Astrocyte (in vitro differentiated cells and primary cell): ENCODE measurements around the gene RNF111. TPM values are rescaled to one million over a fixed set of nuclear protein-coding genes. Genes with fewer than 3 reads are reported as not detected.

Experiments used
- DNase-seq: peaks from one replicate; pipeline ENCODE4 v3.0.0-alpha.2; 2010; ENCODE audit warnings: low read depth
- FAIRE-seq: peaks from 2 replicates; lab custom pipeline; 2011; peaks lifted over from hg19 to GRCh38; lab: Jason Lieb, UNC
- H2AFZ ChIP-seq: 2 replicates; pipeline ENCODE4 v1.6.0; 2012; ENCODE audit warnings: low read depth, low read length, inconsistent platforms
- H3K27ac ChIP-seq: 2 replicates; pipeline ENCODE4 v1.5.1; 2011; ENCODE audit warnings: low read depth, low read length, inconsistent platforms
- H3K27me3 ChIP-seq: 2 replicates; pipeline ENCODE4 v1.6.0; 2011; ENCODE audit warnings: low read length, inconsistent platforms; ENCODE audit not compliant: insufficient read depth
- H3K36me3 ChIP-seq: 2 replicates; pipeline ENCODE4 v1.5.1; 2011; ENCODE audit warnings: low read length, inconsistent platforms; ENCODE audit not compliant: insufficient read depth
- H3K4me1 ChIP-seq: 2 replicates; pipeline ENCODE4 v1.5.1; 2011; ENCODE audit warnings: low read length, inconsistent platforms; ENCODE audit not compliant: insufficient read depth
- H3K4me2 ChIP-seq: 2 replicates; pipeline ENCODE4 v1.6.0; 2012; ENCODE audit warnings: low read length, inconsistent platforms
- H3K4me3 ChIP-seq: 2 replicates; pipeline ENCODE4 v1.5.1; 2011; ENCODE audit warnings: low read depth, mild to moderate bottlenecking, low read length, inconsistent platforms; ENCODE audit not compliant: insufficient read depth
- H3K79me2 ChIP-seq: 2 replicates; pipeline ENCODE4 v1.6.0; 2012; ENCODE audit warnings: mild to moderate bottlenecking, low read length, inconsistent platforms; ENCODE audit not compliant: insufficient read depth
- H3K9ac ChIP-seq: 2 replicates; pipeline ENCODE4 v1.6.0; 2012; ENCODE audit warnings: mild to moderate bottlenecking, low read length, inconsistent platforms
- H3K9me3 ChIP-seq: 2 replicates; pipeline ENCODE4 v1.5.1; 2012; ENCODE audit warnings: low read depth, mild to moderate bottlenecking, low read length, inconsistent platforms; ENCODE audit not compliant: insufficient read depth
- H4K20me1 ChIP-seq: 2 replicates; pipeline ENCODE4 v1.6.0; 2012; ENCODE audit warnings: low read length, inconsistent platforms; ENCODE audit not compliant: insufficient read depth
- H3K27ac Mint-ChIP-seq: one replicate; pipeline ENCODE4 v1.8.0; 2021; ENCODE audit warnings: mild to moderate bottlenecking, mixed read lengths; ENCODE audit not compliant: unreplicated experiment
- H3K27me3 Mint-ChIP-seq: one replicate; pipeline ENCODE4 v1.8.0; 2021; ENCODE audit warnings: low read depth, mixed read lengths; ENCODE audit not compliant: unreplicated experiment
- H3K36me3 Mint-ChIP-seq: one replicate; pipeline ENCODE4 v1.8.0; 2021; ENCODE audit warnings: low read depth, mixed read lengths; ENCODE audit not compliant: unreplicated experiment
- H3K4me1 Mint-ChIP-seq: one replicate; pipeline ENCODE4 v1.8.0; 2021; ENCODE audit warnings: low read depth, mixed read lengths; ENCODE audit not compliant: unreplicated experiment
- H3K4me3 Mint-ChIP-seq: one replicate; pipeline ENCODE4 v1.8.0; 2021; ENCODE audit warnings: mild to moderate bottlenecking, moderate library complexity, mixed read lengths; ENCODE audit not compliant: unreplicated experiment
- H3K9me3 Mint-ChIP-seq: one replicate; pipeline ENCODE4 v1.8.0; 2021; ENCODE audit warnings: mild to moderate bottlenecking, mixed read lengths; ENCODE audit not compliant: unreplicated experiment
- CTCF ChIP-seq: IDR thresholded peaks from 2 replicates; pipeline ENCODE4 v1.5.1; 2011; ENCODE audit warnings: low read depth, mild to moderate bottlenecking, inconsistent platforms, low read length, moderate library complexity; ENCODE audit not compliant: insufficient read depth
- EZH2 ChIP-seq: IDR thresholded peaks from 2 replicates; pipeline ENCODE4 v1.6.1; 2012; ENCODE audit warnings: mild to moderate bottlenecking, low read length, inconsistent platforms; ENCODE audit not compliant: insufficient read depth
- total RNA-seq: library from RNA; stranded (reverse); gene quantifications from 2 replicates; pipeline ENCODE4 v1.2.1, GENCODE V29; 2021

RNF111 gene
- total RNA-seq, 1 donor from 2014 or later, result 44.1 TPM

- Histone ChIP-seq H3K4me1 (no peaks in the 10 kb centered on the region), H3K4me3 (no peak overlapping the region), H3K27me3 (no peaks in the 10 kb centered on the region), H4K20me1 (peaks cover 31% of the 10 kb centered on the region), H2AFZ (no peak overlapping the region), H3K4me2 (no peak overlapping the region), H3K79me2 (peaks cover 29% of the 10 kb centered on the region), H3K9ac (no peak overlapping the region), H3K9me3 (no peaks in the 10 kb centered on the region), H3K36me3 (peaks cover 11% of the 10 kb centered on the region), H3K27ac (no peak overlapping the region)
- H3K27me3 Mint-ChIP-seq, result no peaks in the 10 kb centered on the region
- H3K4me3 Mint-ChIP-seq, result no peak overlapping the region
- no peaks in the 10 kb centered on the region for H3K36me3 Mint-ChIP-seq
- H3K9me3 Mint-ChIP-seq, result no peaks in the 10 kb centered on the region
- no peak for TF ChIP-seq EZH2
- no peak overlapping the region for H3K27ac Mint-ChIP-seq
- DNase-seq (no peak), FAIRE-seq (no peak)
- H3K4me1 Mint-ChIP-seq, result no peaks in the 10 kb centered on the region
These were observed 64.7 kb downstream of the RNF111 start for GRCh38 chr15:59051873-59052861.

- Mint-ChIP-seq H3K4me1 (no peaks in the 10 kb centered on the region), H3K36me3 (no peaks in the 10 kb centered on the region), H3K27me3 (no peaks in the 10 kb centered on the region), H3K4me3 (no peak overlapping the region), H3K9me3 (no peaks in the 10 kb centered on the region), H3K27ac (no peak overlapping the region)
- H3K4me2 ChIP-seq, result no peak overlapping the region
- no peaks in the 10 kb centered on the region for H3K27me3 ChIP-seq
- TF ChIP-seq EZH2 (no peak), CTCF (no peak)
- H3K4me3 ChIP-seq, result no peak overlapping the region
- no peak overlapping the region for H3K9ac ChIP-seq
- no peaks in the 10 kb centered on the region for H3K9me3 ChIP-seq
- FAIRE-seq (no peak), DNase-seq (no peak)
- peaks cover 12% of the 10 kb centered on the region for H3K36me3 ChIP-seq
- no peak overlapping the region for H2AFZ ChIP-seq
- H3K27ac ChIP-seq, result no peak overlapping the region
- H3K4me1 ChIP-seq, result no peaks in the 10 kb centered on the region
- peaks cover 24% of the 10 kb centered on the region for H4K20me1 ChIP-seq
- H3K79me2 ChIP-seq, result peaks cover 24% of the 10 kb centered on the region
These were observed 65.5 kb downstream of the RNF111 start for GRCh38 chr15:59052915-59053407.

DNA sequence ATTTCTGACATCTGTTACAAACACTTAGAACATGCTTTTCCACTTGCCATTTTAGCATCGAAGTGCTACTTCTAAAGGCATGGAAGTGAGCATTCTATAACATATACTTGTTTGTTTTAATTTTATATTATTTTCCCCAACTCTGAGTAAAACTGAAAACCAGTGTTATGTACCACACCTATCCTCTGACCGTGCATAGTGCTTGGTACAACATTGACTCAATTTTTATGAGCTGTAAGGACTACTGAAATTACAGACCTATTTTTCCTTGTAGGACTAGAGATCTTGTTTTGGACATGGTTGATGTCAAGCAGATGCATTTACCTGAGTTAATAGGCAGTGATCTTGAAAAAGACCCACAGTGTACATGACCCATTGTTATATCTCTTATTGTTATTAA is 66.0 kb downstream of the RNF111 start:
- Histone ChIP-seq H3K27me3 (no peaks in the 10 kb centered on the region), H3K9ac (no peak overlapping the region), H3K9me3 (no peaks in the 10 kb centered on the region), H2AFZ (no peak overlapping the region), H3K36me3 (peaks cover 16% of the 10 kb centered on the region), H3K4me1 (no peaks in the 10 kb centered on the region), H3K4me3 (no peak overlapping the region), H4K20me1 (peaks cover 19% of the 10 kb centered on the region), H3K4me2 (no peak overlapping the region), H3K27ac (no peak overlapping the region), H3K79me2 (peaks cover 20% of the 10 kb centered on the region)
- Mint-ChIP-seq H3K27ac (no peak overlapping the region), H3K27me3 (no peaks in the 10 kb centered on the region), H3K4me1 (no peaks in the 10 kb centered on the region), H3K9me3 (no peaks in the 10 kb centered on the region), H3K4me3 (no peak overlapping the region), H3K36me3 (no peaks in the 10 kb centered on the region)
- no peak for FAIRE-seq
- TF ChIP-seq CTCF, result no peak
- no peak for TF ChIP-seq EZH2
- DNase-seq, result no peak
